HUES48 (cell line): ENCODE measurements around the gene DNAJA2.
"Not testable (repeated sequence)": the region's sequence is repeated elsewhere in the genome, so short reads cannot be mapped to it uniquely, and the experiment has no call there.

ENCODE experiments used
- H3K27ac ChIP-seq: one replicate; pipeline ENCODE4 v1.7.0; 2013; ENCODE audit warnings: low read depth, low read length, inconsistent platforms
- H3K27me3 ChIP-seq: 2 replicates; pipeline ENCODE4 v1.6.1; 2013; ENCODE audit warnings: mild to moderate bottlenecking, low read length; ENCODE audit not compliant: control insufficient read depth, insufficient read depth
- H3K36me3 ChIP-seq: 2 replicates; pipeline ENCODE4 v1.6.1; 2013; ENCODE audit warnings: low read length; ENCODE audit not compliant: control insufficient read depth, insufficient read depth
- H3K4me1 ChIP-seq: 2 replicates; pipeline ENCODE4 v1.6.1; 2013; ENCODE audit warnings: mild to moderate bottlenecking, low read length; ENCODE audit not compliant: control insufficient read depth, insufficient read depth
- H3K4me3 ChIP-seq: 2 replicates; pipeline ENCODE4 v1.5.1; 2013; ENCODE audit warnings: mild to moderate bottlenecking, low read depth, low read length
- H3K9ac ChIP-seq: 2 replicates; pipeline ENCODE4 v1.6.1; 2013; ENCODE audit warnings: mild to moderate bottlenecking, low read depth, low read length, moderate library complexity
- H3K9me3 ChIP-seq: 2 replicates; pipeline ENCODE4 v1.6.1; 2013; ENCODE audit warnings: low read length; ENCODE audit not compliant: control insufficient read depth, insufficient read depth

Gene DNAJA2

DNA sequence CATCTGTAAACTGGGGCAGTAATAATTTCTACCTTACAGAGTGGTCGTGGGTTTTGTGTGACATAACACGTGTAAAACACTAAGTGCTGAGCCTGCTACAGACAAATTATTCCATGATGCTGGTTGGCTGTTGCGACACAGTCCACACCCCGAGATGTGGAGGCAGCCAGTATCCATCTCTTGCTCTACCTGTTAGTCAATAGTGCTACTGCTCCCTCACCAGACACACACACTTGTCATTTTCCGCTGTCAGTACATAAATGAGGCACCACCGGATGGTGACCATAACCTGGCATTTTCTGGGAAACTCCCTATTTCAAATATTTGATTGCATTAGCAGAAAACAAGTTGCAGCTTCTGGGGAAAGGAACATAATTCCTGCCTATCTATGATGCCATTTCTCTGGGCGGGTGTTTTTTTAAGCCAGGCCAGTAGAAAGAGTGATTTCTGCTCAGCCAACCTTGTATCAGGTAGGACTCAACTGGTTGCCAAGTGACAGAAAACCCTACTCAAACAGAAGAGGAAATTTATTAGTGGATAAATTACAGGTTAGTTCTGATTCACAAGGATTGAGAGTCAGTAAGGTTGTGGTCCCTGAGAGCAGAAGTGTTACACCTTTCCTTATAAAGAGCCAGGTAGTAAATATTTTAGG lies 24.1 kb downstream of the DNAJA2 start:
- Histone ChIP-seq H3K27me3 (no peaks in the 10 kb centered on the region), H3K4me3 (no peak overlapping the region), H3K9me3 (no peaks in the 10 kb centered on the region), H3K4me1 (no peaks in the 10 kb centered on the region), H3K9ac (no peak overlapping the region), H3K27ac (no peak overlapping the region), H3K36me3 (peaks cover 1% of the 10 kb centered on the region; the same call in 1 of the 2 replicates)

DNA sequence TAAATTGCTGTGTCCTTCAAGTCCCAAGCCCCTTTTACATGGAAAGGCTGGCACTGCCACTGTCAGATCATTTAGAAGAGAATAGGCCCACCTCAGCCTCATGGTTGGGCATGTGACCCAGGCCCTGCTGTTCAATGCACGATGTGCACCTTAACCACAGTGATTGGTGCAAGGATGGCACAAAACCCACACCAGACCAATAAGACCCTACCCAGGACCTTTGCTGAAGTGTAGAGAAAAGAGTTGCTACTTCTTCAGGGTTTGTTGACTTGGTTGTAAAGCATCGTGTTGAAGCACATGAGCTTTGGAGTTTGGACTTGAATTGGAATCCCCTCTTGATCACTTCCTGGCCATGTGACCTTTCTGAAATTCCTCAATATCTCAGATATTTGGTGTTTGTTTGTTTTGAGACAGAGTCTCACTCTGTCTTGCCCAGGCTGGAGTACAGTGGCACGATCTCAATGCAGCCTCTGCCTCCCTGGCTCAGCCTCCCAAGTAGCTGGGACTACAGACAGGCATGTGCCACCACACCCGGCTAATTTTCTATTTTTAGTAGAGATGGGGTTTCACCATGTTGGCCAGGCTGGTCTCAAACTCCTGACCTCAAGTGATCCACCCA lies 24.8 kb downstream of the DNAJA2 start:
- no peaks in the 10 kb centered on the region for H3K9me3 ChIP-seq
- no peaks in the 10 kb centered on the region for H3K27me3 ChIP-seq
- H3K27ac ChIP-seq, result no peak overlapping the region
- no peaks in the 10 kb centered on the region for H3K4me1 ChIP-seq
- no peak overlapping the region for H3K9ac ChIP-seq
- no peak overlapping the region for H3K4me3 ChIP-seq
- H3K36me3 ChIP-seq, result no peaks in the 10 kb centered on the region

DNA sequence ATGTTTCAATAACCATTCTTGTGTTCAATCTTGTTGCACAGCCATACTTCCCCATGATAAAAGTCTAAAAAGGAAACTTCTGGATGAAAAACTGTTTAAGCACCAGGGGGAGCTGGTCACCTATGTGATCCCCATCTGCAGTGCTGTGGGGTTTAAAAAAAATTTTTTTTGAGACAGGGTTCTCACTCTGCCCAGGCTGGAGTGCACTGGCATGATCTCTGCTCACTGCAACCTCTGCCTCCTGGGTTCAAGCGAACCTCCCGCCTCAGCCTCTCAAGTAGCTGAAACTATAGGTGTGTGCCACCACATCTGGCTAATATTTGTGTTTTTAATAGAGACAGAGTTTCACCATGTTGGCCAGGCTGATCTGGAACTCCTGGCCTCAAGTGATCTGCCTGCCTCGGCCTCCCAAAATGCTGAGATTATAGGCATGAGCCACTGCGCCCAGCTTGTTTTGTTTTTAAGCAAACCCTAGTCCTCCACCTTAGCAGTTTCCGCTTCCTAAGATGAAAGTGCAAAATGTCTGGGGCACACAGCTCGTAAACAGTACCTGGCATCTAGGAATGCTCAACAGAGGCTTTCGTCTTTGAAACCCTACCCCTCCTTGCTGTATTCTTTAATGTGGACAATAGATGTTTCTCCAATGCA lies 25.4 kb downstream of the DNAJA2 start:
- Histone ChIP-seq H3K27ac (no peak overlapping the region), H3K4me3 (no peak overlapping the region), H3K27me3 (no peaks in the 10 kb centered on the region), H3K4me1 (no peaks in the 10 kb centered on the region), H3K9ac (no peak overlapping the region), H3K9me3 (no peaks in the 10 kb centered on the region), H3K36me3 (no peaks in the 10 kb centered on the region)

DNA sequence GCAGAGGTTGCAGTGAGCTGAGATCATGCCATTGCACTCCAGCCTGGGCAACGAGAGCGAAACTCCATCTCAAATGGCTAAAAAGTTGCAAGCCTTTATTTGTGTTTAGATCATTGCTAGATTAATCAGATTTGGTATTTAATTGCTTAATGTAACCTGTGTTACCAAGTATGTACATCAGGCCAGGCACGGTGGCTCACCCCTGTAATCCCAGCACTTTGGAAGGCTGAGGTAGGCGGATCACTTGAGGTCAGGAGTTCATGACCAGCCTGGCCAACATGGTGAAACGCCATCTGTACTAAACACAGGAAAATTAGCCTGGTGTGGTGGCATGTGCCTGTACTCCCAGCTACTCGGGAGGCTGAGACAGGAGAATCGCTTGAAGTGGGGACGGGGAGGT lies 28.8 kb downstream of the DNAJA2 start:
- not testable (repeated sequence) for H3K36me3 ChIP-seq

DNA sequence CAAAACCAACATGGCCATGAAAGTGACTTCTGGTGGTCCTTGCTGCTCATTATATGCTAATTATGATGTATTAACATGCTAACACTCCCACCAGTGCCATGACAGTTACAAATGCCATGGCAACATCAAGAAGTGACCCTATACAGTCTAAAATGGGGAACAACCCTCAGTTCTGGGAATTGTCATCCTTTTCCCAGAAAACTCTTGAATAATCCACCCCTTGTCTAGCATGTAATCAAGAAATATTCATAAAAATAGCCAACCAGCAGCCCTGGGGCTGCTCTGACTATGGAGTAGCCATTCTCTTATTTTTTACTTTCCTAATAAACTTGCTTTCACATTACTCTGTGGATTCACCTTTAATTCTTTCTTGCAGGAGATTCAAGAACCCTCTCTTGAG lies 35.9 kb downstream of the DNAJA2 start:
- H3K27ac ChIP-seq, result no peak overlapping the region
- no peaks in the 10 kb centered on the region for H3K36me3 ChIP-seq
- H3K4me1 ChIP-seq, result no peaks in the 10 kb centered on the region
- no peaks in the 10 kb centered on the region for H3K9me3 ChIP-seq
- no peak overlapping the region for H3K9ac ChIP-seq
- no peak overlapping the region for H3K4me3 ChIP-seq
- H3K27me3 ChIP-seq, result no peaks in the 10 kb centered on the region

More for the DNA sequence above, 28.8 kb downstream of the DNAJA2 start:
- H3K27ac ChIP-seq, H3K4me3 ChIP-seq, H3K4me1 ChIP-seq, H3K27me3 ChIP-seq, H3K9ac ChIP-seq, H3K9me3 ChIP-seq: not testable (repeated sequence)

DNA sequence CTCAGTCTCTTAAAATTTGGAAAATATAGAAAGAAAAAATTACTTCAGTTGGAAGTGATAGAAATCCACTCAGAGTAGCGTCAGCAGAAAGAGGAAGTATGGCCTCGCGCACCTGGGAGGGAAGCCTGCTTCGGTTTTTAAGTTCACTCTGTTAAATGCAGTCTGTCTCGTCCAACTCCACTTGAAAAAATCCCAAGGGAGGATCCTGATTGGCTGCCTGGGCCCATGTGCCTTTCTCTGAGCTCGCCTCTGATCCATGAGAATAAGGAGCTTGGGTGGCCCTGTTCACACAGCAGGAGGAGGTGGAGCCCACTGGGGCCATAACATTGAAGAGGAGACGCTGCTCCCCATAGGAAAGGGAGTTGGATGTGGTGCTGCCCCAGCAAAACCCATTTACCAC lies 40.7 kb downstream of the DNAJA2 start:
- H3K9ac ChIP-seq, result no peak overlapping the region
- H3K27me3 ChIP-seq, result no peaks in the 10 kb centered on the region
- no peaks in the 10 kb centered on the region for H3K4me1 ChIP-seq
- H3K27ac ChIP-seq, result no peak overlapping the region
- no peak overlapping the region for H3K4me3 ChIP-seq
- H3K36me3 ChIP-seq, result peaks cover 31% of the 10 kb centered on the region
- H3K9me3 ChIP-seq, result no peaks in the 10 kb centered on the region

DNA sequence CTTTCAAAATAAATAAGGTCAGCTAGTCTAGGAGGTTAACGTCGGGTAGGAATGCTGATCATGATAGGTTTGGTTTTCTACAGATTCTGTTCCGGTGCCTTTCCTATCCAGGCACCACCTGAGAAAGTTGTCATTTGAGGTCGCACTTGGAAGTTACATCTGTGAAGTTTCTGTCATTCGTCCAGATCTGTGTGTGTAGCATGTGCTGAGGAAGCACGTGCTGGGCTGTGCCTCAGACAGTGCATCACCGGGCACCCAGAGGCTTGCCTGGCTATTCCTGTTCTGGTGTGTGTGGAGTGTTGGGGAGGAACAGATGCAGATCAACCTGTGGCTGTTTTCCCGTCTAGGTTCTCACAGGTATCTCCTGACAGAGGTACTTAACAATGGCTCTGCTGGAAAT lies 42.6 kb downstream of the DNAJA2 start:
- H3K36me3 ChIP-seq, result peaks cover 48% of the 10 kb centered on the region
- no peaks in the 10 kb centered on the region for H3K4me1 ChIP-seq
- H3K27me3 ChIP-seq, result no peaks in the 10 kb centered on the region
- H3K4me3 ChIP-seq, result no peak overlapping the region
- no peak overlapping the region for H3K9ac ChIP-seq
- no peak overlapping the region for H3K27ac ChIP-seq
- H3K9me3 ChIP-seq, result no peaks in the 10 kb centered on the region

DNA sequence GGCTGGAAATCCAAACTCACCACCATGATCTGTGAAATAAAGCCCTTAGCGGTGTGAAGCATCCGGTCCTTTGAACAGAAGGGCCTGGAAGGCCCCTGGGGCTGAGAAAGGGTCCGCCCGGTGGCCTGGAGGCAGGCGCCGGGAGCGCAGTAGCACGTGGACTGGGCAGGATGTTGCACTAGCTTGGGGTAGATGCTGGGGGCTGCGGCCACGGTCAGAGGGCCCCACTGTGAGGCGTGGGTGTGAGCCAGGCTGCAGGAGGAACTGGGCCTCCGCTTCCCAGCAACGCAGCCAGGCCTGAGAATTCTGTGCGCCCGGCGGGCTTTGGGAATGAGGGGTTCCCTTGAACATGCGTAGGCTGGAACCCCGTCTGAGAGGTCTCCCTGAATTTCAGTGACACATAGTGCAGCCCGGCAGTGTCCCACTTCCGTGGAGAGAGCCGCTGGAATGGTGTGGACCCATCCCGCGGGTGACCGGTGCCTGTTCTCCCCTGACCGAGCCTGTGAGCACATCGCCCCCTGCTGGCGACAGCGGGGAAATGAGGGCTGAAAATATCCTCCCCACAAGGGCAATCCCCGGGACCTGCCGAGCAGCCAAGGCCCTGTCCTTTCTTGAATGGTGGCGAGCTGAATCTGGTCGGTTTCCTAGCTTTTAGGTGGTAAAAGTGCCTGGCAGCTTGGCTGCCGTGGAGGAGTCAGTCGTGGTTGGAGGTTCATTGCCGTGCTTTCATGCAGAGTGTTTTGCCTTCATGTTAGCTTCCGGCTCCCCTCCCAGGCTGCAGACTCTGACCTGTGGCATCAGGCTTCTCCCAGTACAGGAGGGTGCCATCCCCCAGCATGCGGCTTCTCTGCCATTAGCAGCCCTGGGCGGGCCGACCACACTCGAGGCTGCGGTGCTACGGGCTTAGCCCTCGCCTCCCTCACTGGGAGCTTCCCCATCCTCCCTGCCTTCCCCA lies 43.8 kb downstream of the DNAJA2 start:
- Histone ChIP-seq H3K27ac (no peak overlapping the region), H3K4me1 (no peaks in the 10 kb centered on the region), H3K9me3 (no peaks in the 10 kb centered on the region), H3K4me3 (no peak overlapping the region), H3K9ac (no peak overlapping the region), H3K36me3 (peaks cover 55% of the 10 kb centered on the region), H3K27me3 (no peaks in the 10 kb centered on the region)

DNA sequence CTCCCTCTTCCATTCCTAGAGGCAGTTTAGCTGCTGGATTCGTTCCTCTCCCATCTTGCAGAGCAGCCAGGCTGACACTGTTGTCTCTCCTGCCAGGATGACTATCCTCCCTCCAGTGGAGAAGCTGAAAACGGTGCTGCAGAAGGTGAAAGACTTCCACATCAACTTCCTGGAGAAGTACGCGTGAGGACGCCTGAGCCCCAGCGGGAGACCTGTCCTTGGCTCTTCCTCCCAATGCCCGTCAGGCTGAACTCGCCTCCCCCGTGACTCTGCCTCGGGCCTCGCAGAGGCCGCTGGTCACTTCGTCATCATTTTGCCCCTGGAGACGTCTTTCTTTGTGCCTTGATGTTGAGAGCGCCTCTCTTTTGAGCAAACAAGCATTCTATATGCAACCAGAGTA lies 44.7 kb downstream of the DNAJA2 start:
- H3K27me3 ChIP-seq, result no peaks in the 10 kb centered on the region
- peaks cover 64% of the 10 kb centered on the region for H3K36me3 ChIP-seq
- H3K9me3 ChIP-seq, result no peaks in the 10 kb centered on the region
- no peak overlapping the region for H3K27ac ChIP-seq
- H3K9ac ChIP-seq, result no peak overlapping the region
- H3K4me3 ChIP-seq, result no peak overlapping the region
- H3K4me1 ChIP-seq, result no peaks in the 10 kb centered on the region

DNA sequence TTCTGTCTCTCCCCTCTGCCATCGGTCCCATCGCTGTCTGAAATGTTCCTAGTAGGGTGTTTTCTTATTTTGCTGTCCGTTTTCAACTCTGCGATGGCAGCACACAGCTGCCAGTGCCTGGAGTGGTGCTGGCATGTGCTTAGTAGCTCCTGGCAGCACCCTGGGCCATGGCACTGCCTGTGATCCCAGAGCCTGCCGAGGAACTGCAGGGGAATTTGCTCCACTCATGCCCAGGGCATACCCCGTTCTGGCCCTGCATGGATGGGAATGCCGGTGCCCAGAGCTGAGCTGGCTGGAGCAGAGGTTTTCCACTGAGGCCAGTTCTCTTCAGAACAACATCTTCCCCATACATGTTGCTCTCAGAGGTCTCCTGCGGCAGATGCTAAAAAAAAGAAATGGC lies 46.2 kb downstream of the DNAJA2 start:
- no peaks in the 10 kb centered on the region for H3K4me1 ChIP-seq
- H3K27me3 ChIP-seq, result no peaks in the 10 kb centered on the region
- H3K9me3 ChIP-seq, result no peaks in the 10 kb centered on the region
- no peak overlapping the region for H3K4me3 ChIP-seq
- peaks cover 79% of the 10 kb centered on the region for H3K36me3 ChIP-seq
- H3K27ac ChIP-seq, result no peak overlapping the region
- no peak overlapping the region for H3K9ac ChIP-seq
